ENCODE data around the gene ARHGEF28.

ARHGEF28 gene

DNA sequence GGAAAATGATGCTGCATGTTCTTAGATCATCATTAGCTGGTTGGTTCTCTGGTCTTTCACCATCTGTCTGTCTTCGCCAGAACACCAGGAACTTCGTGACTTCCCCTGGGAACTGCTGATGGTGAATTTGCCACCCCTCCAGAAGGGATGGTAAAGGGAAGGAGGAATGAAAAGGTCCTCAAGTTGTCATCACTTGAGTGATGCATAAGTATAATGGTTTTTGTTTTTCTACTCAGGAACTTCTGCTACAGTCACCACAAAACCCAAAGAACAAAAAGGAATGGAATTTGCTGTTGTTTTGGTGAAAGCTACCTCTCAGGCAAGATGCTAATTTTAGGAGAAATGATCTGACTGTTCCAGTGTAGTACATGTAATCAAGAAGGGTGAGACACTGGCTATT is 328.4 kb downstream of the ARHGEF28 start:
- DNase-seq (ENCODE audit: low spot score), result no peak
- no peak overlapping the region for H3K4me3 Mint-ChIP-seq
- H3K36me3 Mint-ChIP-seq (ENCODE audit: low read depth), result no peaks in the 10 kb centered on the region
- H3K9me3 Mint-ChIP-seq, result no peaks in the 10 kb centered on the region
- no peak overlapping the region for H3K27ac Mint-ChIP-seq
- peaks cover 4% of the 10 kb centered on the region for H3K27me3 Mint-ChIP-seq (ENCODE audit: low read depth)
- H3K4me1 Mint-ChIP-seq (ENCODE audit: low read depth), result no peaks in the 10 kb centered on the region

GRCh38 chr5:73955271-73955846 is 329.4 kb downstream of the ARHGEF28 start:
- H3K36me3 Mint-ChIP-seq (ENCODE audit: low read depth), result no peaks in the 10 kb centered on the region
- no peaks in the 10 kb centered on the region for H3K4me1 Mint-ChIP-seq (ENCODE audit: low read depth)
- H3K4me3 Mint-ChIP-seq, result no peak overlapping the region
- no peak overlapping the region for H3K27ac Mint-ChIP-seq
- peaks cover 4% of the 10 kb centered on the region for H3K27me3 Mint-ChIP-seq (ENCODE audit: low read depth)
- no peaks in the 10 kb centered on the region for H3K9me3 Mint-ChIP-seq
- DNase-seq (ENCODE audit: low spot score), result no peak

DNA sequence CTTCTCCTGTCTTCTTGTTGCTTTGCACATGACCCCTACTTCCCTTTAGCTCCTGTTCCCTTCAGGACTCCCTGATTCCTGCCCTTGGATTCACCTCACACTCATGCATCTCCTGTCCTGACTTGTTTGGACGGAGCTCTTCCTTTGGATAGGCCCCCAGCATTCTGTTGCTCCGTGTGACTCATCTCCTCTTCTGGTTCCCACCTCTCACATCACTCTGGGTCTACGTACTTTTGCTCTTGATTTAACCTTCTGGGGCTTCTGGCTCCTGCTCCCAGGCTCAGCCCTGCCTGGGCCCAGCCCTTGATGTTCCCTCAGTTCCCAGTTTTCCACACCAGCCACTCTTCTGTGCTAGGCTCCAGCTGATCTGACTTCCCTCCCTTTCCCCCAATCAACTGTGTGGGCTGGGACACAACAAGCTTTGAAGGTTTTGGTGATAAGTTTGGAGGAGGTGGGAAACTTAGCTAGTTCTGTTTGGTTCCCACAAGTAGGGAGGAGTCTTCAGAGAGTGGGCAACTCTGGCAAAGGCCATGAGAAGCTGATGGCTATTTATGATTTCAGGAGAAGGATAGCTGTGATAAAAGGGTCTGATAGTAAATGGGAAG is 331.5 kb downstream of the ARHGEF28 start:
- no peaks in the 10 kb centered on the region for H3K9me3 Mint-ChIP-seq

DNA sequence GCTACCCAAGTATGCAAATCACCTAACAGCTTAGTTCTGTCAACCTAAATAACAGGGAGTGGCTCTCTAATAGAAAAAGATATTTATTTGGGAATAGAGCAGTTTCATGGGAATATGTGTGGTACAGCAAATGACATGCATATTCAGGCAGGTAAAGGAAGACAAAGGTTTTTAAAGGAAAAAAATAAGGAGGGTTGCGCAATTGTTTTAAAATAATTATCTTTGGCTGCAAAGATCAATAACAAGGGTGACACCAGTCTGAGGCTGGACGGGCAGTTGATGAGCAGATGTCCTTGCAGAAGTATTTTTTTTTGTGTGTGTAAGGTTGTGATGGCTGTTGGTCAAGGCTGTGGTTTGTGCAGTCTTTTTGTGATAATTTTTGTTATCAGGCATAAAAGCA is 332.0 kb downstream of the ARHGEF28 start:
- H3K4me3 Mint-ChIP-seq, result no peak overlapping the region

More for the DNA sequence above, 331.5 kb downstream of the ARHGEF28 start:
- Mint-ChIP-seq H3K27me3 (ENCODE audit: low read depth) (peaks cover 4% of the 10 kb centered on the region), H3K27ac (no peak overlapping the region), H3K4me1 (ENCODE audit: low read depth) (no peaks in the 10 kb centered on the region), H3K4me3 (no peak overlapping the region), H3K36me3 (ENCODE audit: low read depth) (no peaks in the 10 kb centered on the region)
- no peak for DNase-seq (ENCODE audit: low spot score)

DNA sequence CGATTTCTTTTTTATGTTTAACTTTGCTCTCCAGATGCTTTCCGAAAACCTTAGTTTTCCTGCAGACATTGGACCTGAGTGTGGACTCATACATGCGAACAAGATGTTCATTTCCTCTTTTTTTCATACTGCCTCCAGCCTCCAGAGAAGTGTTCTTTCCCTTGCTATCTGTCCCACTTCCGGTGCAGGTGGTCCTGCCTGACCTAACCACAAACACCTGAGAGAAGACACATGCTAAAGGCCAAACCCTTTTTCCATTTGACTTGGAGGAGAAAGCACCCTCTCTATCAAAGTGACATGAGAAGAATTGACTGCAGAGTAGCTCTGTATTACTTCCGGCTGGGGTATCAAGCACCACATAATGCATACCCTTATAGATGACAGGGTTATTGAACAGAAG is 334.0 kb downstream of the ARHGEF28 start:
- no peak overlapping the region for H3K27ac Mint-ChIP-seq
- no peak overlapping the region for H3K4me3 Mint-ChIP-seq
- no peaks in the 10 kb centered on the region for H3K36me3 Mint-ChIP-seq (ENCODE audit: low read depth)

More for the DNA sequence above, 332.0 kb downstream of the ARHGEF28 start:
- Mint-ChIP-seq H3K27ac (no peak overlapping the region), H3K4me1 (ENCODE audit: low read depth) (no peaks in the 10 kb centered on the region), H3K36me3 (ENCODE audit: low read depth) (no peaks in the 10 kb centered on the region), H3K9me3 (no peaks in the 10 kb centered on the region), H3K27me3 (ENCODE audit: low read depth) (peaks cover 4% of the 10 kb centered on the region)
- no peak for DNase-seq (ENCODE audit: low spot score)

GRCh38 chr5:73960426-73960825 is 334.4 kb downstream of the ARHGEF28 start:
- Mint-ChIP-seq H3K9me3 (no peaks in the 10 kb centered on the region), H3K4me1 (ENCODE audit: low read depth) (no peaks in the 10 kb centered on the region), H3K27ac (no peak overlapping the region), H3K36me3 (ENCODE audit: low read depth) (no peaks in the 10 kb centered on the region), H3K4me3 (no peak overlapping the region), H3K27me3 (ENCODE audit: low read depth) (peaks cover 4% of the 10 kb centered on the region)
- no peak for DNase-seq (ENCODE audit: low spot score)

More for the DNA sequence above, 334.0 kb downstream of the ARHGEF28 start:
- no peak for DNase-seq (ENCODE audit: low spot score)
- no peaks in the 10 kb centered on the region for H3K4me1 Mint-ChIP-seq (ENCODE audit: low read depth)
- peaks cover 4% of the 10 kb centered on the region for H3K27me3 Mint-ChIP-seq (ENCODE audit: low read depth)
- no peaks in the 10 kb centered on the region for H3K9me3 Mint-ChIP-seq

DNA sequence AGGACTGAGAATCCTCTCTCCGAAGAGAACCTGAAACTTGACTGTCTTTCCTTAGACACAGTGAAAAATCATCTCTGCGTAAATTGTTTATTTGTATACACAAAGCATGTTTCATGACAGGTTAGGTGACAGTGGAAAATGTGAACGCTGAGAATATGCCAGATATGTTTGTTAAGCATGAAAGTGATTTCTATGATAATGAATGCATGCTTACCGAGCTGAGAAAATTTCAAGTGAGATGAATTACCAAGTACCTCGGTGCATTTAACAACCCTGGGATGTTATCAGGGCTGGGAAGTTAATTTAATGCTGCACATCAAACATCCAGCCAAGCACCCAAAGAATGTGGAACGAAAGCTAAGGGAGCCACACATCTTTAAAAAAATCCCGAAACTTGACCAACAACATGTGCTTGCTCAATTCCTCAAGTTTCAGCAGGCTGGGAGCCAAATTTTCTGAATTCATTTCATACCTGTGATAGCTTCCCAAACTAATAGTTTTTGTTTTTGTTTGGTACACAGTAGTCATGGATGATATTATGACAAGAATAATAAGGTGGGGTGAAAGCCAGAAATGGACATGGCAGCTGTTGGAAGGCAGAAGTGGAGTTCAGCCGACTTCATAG is 336.9 kb downstream of the ARHGEF28 start:
- Mint-ChIP-seq H3K4me1 (ENCODE audit: low read depth) (no peaks in the 10 kb centered on the region), H3K27me3 (ENCODE audit: low read depth) (no peaks in the 10 kb centered on the region), H3K27ac (no peak overlapping the region), H3K4me3 (no peak overlapping the region), H3K36me3 (ENCODE audit: low read depth) (no peaks in the 10 kb centered on the region), H3K9me3 (no peaks in the 10 kb centered on the region)
- no peak for DNase-seq (ENCODE audit: low spot score)

DNA sequence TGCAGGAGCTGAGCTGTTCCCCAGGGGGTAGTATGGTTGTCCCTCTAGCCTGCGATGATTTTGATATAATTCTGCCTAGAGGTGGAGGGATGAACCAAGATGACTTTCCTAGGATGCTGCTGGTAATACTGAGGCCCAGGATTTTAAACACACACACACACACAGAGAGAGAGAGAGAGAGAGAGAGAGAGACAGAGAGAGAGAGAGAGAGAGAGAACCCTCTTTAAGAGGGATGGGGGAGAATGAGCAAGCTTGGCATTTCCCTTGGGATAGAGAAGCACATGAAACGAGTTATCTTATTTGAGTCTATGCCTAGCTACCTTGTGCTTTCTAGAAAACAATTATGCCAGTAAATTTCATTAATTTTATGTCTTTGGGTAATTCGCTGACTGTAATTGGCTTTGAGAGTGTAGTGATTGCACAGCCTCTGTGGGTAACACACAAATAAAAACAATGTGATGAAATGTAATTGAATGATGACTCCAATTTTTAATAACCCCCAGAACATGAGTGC is 338.4 kb downstream of the ARHGEF28 start:
- H3K27ac Mint-ChIP-seq, result no peak overlapping the region
- H3K4me3 Mint-ChIP-seq, result no peak overlapping the region
- H3K4me1 Mint-ChIP-seq (ENCODE audit: low read depth), result no peaks in the 10 kb centered on the region

DNA sequence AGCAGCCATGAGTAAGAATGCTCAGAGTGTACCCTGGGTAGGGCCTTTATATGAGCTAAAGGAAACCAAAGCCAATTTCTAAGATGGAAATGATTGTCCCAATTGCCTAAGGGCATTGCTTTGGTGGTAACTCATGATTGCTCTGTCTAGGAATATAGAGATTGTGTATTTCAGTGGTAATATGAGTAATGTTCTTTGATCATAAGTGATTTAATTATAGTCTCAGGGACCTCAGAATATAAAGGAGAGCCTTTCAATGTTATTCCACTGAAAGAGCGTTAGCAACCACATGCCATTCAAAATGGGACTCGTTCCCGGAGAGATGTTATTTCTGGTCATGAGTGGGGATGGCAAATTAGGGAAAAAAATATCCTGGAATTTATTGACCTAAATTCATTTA is 340.5 kb downstream of the ARHGEF28 start:
- DNase-seq (ENCODE audit: low spot score), result no peak
- H3K27ac Mint-ChIP-seq, result no peak overlapping the region
- no peaks in the 10 kb centered on the region for H3K27me3 Mint-ChIP-seq (ENCODE audit: low read depth)
- H3K4me1 Mint-ChIP-seq (ENCODE audit: low read depth), result no peaks in the 10 kb centered on the region
- no peaks in the 10 kb centered on the region for H3K9me3 Mint-ChIP-seq
- H3K4me3 Mint-ChIP-seq, result no peak overlapping the region
- H3K36me3 Mint-ChIP-seq (ENCODE audit: low read depth), result no peaks in the 10 kb centered on the region

More for the DNA sequence above, 338.4 kb downstream of the ARHGEF28 start:
- DNase-seq (ENCODE audit: low spot score), result no peak
- Mint-ChIP-seq H3K9me3 (no peaks in the 10 kb centered on the region), H3K36me3 (ENCODE audit: low read depth) (no peaks in the 10 kb centered on the region), H3K27me3 (ENCODE audit: low read depth) (no peaks in the 10 kb centered on the region)

DNA sequence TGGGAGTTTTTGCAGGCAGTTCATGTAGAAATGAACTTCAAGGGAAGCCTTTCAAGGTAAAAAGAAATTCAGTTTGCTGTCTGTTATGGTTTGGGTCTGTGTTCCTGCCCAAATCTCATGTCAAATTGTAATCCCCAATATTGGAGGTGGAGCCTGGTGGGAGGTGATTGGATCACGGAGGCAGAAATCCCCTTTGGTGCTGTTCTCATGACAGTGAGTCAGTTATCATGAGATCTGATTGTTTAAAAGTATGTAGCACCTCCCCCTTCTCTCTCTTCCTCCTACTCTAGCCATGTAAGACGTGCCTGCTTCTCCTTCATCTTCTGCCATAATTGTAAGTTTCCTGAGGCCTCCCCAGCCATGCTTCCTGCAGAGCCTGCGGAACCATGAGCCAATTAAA is 341.4 kb downstream of the ARHGEF28 start:
- H3K36me3 Mint-ChIP-seq (ENCODE audit: low read depth), result no peaks in the 10 kb centered on the region
- H3K4me3 Mint-ChIP-seq, result no peak overlapping the region
- H3K9me3 Mint-ChIP-seq, result no peaks in the 10 kb centered on the region

DNA sequence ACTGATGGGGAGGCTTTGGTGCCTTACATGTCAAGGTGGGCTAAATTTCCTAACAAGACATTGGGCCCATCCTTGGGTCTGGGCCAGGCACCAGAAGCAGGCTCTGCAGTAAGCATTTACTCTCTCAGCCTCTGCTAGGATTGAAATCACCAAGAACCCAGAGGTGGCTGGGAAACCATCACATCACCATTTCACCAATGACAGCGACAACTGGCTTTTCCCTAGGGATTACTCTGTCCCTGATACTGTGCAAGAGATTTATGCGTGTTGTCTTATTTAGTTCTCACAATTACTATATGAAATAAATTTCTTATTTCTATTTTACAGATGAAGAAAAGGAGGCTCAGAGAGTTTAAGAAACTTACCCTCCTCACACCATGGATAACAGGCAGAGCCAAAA is 342.2 kb downstream of the ARHGEF28 start:
- Mint-ChIP-seq H3K4me1 (ENCODE audit: low read depth) (no peaks in the 10 kb centered on the region), H3K36me3 (ENCODE audit: low read depth) (no peaks in the 10 kb centered on the region), H3K27ac (no peak overlapping the region), H3K27me3 (ENCODE audit: low read depth) (no peaks in the 10 kb centered on the region), H3K9me3 (no peaks in the 10 kb centered on the region), H3K4me3 (no peak overlapping the region)
- DNase-seq (ENCODE audit: low spot score), result no peak

More for the DNA sequence above, 341.4 kb downstream of the ARHGEF28 start:
- DNase-seq (ENCODE audit: low spot score), result no peak
- H3K27me3 Mint-ChIP-seq (ENCODE audit: low read depth), result no peaks in the 10 kb centered on the region
- no peak overlapping the region for H3K27ac Mint-ChIP-seq
- no peaks in the 10 kb centered on the region for H3K4me1 Mint-ChIP-seq (ENCODE audit: low read depth)

- H3K36me3 Mint-ChIP-seq (ENCODE audit: low read depth), result no peaks in the 10 kb centered on the region
- no peak for DNase-seq (ENCODE audit: low spot score)
- H3K27ac Mint-ChIP-seq, result no peak overlapping the region
- H3K27me3 Mint-ChIP-seq (ENCODE audit: low read depth), result no peaks in the 10 kb centered on the region
- H3K4me1 Mint-ChIP-seq (ENCODE audit: low read depth), result no peaks in the 10 kb centered on the region
- H3K4me3 Mint-ChIP-seq, result no peak overlapping the region
- no peaks in the 10 kb centered on the region for H3K9me3 Mint-ChIP-seq
Measured at GRCh38 chr5:73968729-73969128, 342.7 kb downstream of the ARHGEF28 start.

DNA sequence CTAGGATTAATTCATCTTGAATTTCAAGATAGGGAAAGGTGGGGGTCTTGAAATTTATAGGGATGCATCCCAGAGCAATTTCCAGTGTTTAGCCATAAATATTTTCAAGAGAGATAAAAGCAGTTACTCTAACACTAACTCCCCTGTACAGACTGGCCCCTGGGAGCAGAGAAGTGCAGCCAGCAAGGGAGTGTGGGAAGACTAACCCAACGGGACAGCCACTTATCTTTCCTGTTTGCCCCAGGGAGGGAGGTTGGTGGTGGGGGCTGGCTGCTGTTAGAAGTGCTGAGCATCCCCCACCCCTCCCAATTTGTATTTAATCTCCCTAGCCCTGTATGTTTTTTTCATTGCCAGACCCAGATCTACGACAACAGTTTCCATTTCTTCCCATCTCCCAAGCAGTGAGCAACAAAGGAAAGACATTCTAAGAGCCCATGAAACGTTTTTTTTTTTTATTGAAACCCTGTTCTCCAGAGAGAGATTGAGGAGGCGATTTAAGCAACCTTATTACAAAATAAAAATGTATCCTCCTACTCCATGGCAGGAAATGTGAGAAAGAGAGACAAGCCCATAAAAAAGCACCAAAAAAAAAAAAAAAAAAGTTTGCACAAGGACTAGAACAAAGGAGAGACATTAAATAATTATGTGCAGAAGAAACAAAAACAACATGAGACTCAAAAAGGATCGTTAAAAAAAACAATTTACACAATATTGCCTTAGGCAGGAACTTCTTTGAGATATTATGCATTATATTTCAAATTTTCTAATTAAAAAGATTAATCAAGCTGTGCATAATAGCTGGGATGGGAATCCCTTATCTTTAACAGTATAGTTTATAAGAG is 343.4 kb downstream of the ARHGEF28 start:
- H3K27ac Mint-ChIP-seq, result no peak overlapping the region
- H3K9me3 Mint-ChIP-seq, result no peaks in the 10 kb centered on the region
- no peaks in the 10 kb centered on the region for H3K4me1 Mint-ChIP-seq (ENCODE audit: low read depth)
- no peak overlapping the region for H3K4me3 Mint-ChIP-seq
- H3K36me3 Mint-ChIP-seq (ENCODE audit: low read depth), result no peaks in the 10 kb centered on the region
- DNase-seq (ENCODE audit: low spot score), result no peak
- no peaks in the 10 kb centered on the region for H3K27me3 Mint-ChIP-seq (ENCODE audit: low read depth)

DNA sequence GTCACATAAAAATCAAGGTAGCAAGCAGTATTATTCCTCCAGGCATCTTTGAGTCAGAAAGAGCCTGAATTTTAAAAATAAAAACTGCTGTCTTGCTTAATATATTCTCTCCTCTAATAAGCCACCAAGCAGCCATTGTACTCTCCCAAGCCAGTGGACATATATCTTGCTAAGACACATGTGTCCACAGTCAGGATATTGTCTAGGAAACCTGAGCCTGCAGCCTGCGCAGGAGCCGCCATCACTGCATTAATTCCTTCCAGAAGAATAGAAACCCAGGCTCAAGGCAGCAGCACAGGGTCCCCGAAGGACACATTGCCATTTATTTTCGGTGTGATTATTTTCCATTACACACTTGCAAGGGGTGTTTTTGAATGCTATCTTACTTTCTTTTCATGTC is 345.3 kb downstream of the ARHGEF28 start:
- no peak for DNase-seq (ENCODE audit: low spot score)
- Mint-ChIP-seq H3K36me3 (ENCODE audit: low read depth) (no peaks in the 10 kb centered on the region), H3K9me3 (no peaks in the 10 kb centered on the region), H3K4me1 (ENCODE audit: low read depth) (no peaks in the 10 kb centered on the region), H3K4me3 (no peak overlapping the region), H3K27me3 (ENCODE audit: low read depth) (no peaks in the 10 kb centered on the region), H3K27ac (no peak overlapping the region)

All from T-helper 2 cell treated with Interferon-gamma antibody and Interleukin-4, amounts not matched to agents 5 μg/mL and 100 μg/mL, for 36 hours (primary cell).